Measurements from ENCODE around the gene TCF12.

TCF12 gene

GRCh38 chr15:57253082-57253481, 334.6 kb downstream of the TCF12 start:
- no peak for DNase-seq (ENCODE audit: low read depth)

- DNase-seq (ENCODE audit: low read depth) = no peak
These were observed 335.1 kb downstream of the TCF12 start for GRCh38 chr15:57253500-57253899.

GRCh38 chr15:57255751-57256341, 337.4 kb downstream of the TCF12 start:
- DNase-seq (ENCODE audit: low read depth) = peak; percentile 47

- no peak for DNase-seq (ENCODE audit: low read depth)
These were observed 338.5 kb downstream of the TCF12 start for GRCh38 chr15:57256939-57257338.

GRCh38 chr15:57259568-57260040, 341.2 kb downstream of the TCF12 start:
- no peak for DNase-seq (ENCODE audit: low read depth)

GRCh38 chr15:57263520-57263919, 345.1 kb downstream of the TCF12 start:
- DNase-seq (ENCODE audit: low read depth) = no peak

GRCh38 chr15:57272771-57273357, 354.4 kb downstream of the TCF12 start:
- no peak for DNase-seq (ENCODE audit: low read depth)

- no peak for DNase-seq (ENCODE audit: low read depth)
These were observed 355.0 kb downstream of the TCF12 start for GRCh38 chr15:57273402-57273801.

- no peak for DNase-seq (ENCODE audit: low read depth)
These were observed 360.0 kb downstream of the TCF12 start for GRCh38 chr15:57278439-57278838.

GRCh38 chr15:57280464-57280863, 362.0 kb downstream of the TCF12 start:
- no peak for DNase-seq (ENCODE audit: low read depth)

GRCh38 chr15:57281321-57281720, 362.9 kb downstream of the TCF12 start:
- DNase-seq (ENCODE audit: low read depth) = no peak

GRCh38 chr15:57282686-57283085, 364.2 kb downstream of the TCF12 start:
- DNase-seq (ENCODE audit: low read depth) = peak; percentile 43

GRCh38 chr15:57283774-57284503, 365.5 kb downstream of the TCF12 start:
- peak; percentile 91 for DNase-seq (ENCODE audit: low read depth)

- DNase-seq (ENCODE audit: low read depth) = no peak
These were observed 366.1 kb downstream of the TCF12 start for GRCh38 chr15:57284535-57284934.

- DNase-seq (ENCODE audit: low read depth) = no peak
These were observed 366.9 kb downstream of the TCF12 start for GRCh38 chr15:57285386-57285785.

GRCh38 chr15:57286446-57287122, 368.1 kb downstream of the TCF12 start:
- no peak for DNase-seq (ENCODE audit: low read depth)

- no peak for DNase-seq (ENCODE audit: low read depth)
These were observed 368.7 kb downstream of the TCF12 start for GRCh38 chr15:57287123-57287521.

GRCh38 chr15:57288926-57289580, 370.6 kb downstream of the TCF12 start:
- no peak for DNase-seq (ENCODE audit: low read depth)

- DNase-seq (ENCODE audit: low read depth) = no peak
These were observed 371.7 kb downstream of the TCF12 start for GRCh38 chr15:57290187-57290586.

GRCh38 chr15:57290826-57291225, 372.4 kb downstream of the TCF12 start:
- DNase-seq (ENCODE audit: low read depth) = no peak

- DNase-seq (ENCODE audit: low read depth) = no peak
These were observed 378.2 kb downstream of the TCF12 start for GRCh38 chr15:57296473-57297162.

- no peak for DNase-seq (ENCODE audit: low read depth)
These were observed 378.7 kb downstream of the TCF12 start for GRCh38 chr15:57297163-57297593.
